HepG2 (cell line): ENCODE data around the gene DLEC1. TPM values are rescaled to one million over a fixed set of nuclear protein-coding genes. Genes with fewer than 3 reads are reported as not detected.

Experiments
- AGO1 ChIP-seq: fragments of 200-400 bp; formaldehyde crosslinking; IDR thresholded peaks from 2 replicates; pipeline ENCODE4 v1.6.1; 2017; ENCODE audit warnings: mild to moderate bottlenecking, low read depth, low read length, moderate library complexity; ENCODE audit not compliant: poor library complexity, severe bottlenecking
- GATAD2A ChIP-seq: IDR thresholded peaks from 2 replicates; pipeline ENCODE4 v1.6.1; 2016
- THAP9 ChIP-seq: sonication (generic); formaldehyde crosslinking; IDR thresholded peaks from 2 replicates; pipeline ENCODE4; 2020; ENCODE audit warnings: missing genetic modification reagents, mild to moderate bottlenecking, borderline replicate concordance
- ZBTB7A ChIP-seq: sonication (generic); formaldehyde crosslinking; IDR thresholded peaks from 2 replicates; pipeline ENCODE4 v1.8.0; 2022; ENCODE audit warnings: mild to moderate bottlenecking, missing genetic modification reagents
- ZFP36 ChIP-seq: fragments of 150-350 bp; IDR thresholded peaks from 2 replicates; pipeline ENCODE4 v1.6.1; 2018; ENCODE audit warnings: borderline replicate concordance, low read length, low read depth; ENCODE audit not compliant: partially characterized antibody
- ZNF382 ChIP-seq: sonication (generic); formaldehyde crosslinking; IDR thresholded peaks from 2 replicates; pipeline ENCODE4 v1.5.0; 2020; ENCODE audit warnings: missing genetic modification reagents, mild to moderate bottlenecking, borderline replicate concordance
- polyA plus RNA-seq, 8 experiments: library from polyadenylated mRNA; depleted of rRNA in 3 of 8; stranded (reverse) in 7 of 8; unstranded in 1 of 8; fragments of >200 nt; fragmentation: Illumina TruSeq in 4 of 8; extraction: Trizol in 4 of 8; gene quantifications; 2 replicates each; pipeline versions ENCODE4 v1.2.1 to v1.2.3, GENCODE V29; 2011 to 2016; ENCODE audit warnings: low read depth in 4 of 8, missing spikeins in 1 of 8, mixed read lengths in 1 of 8; ENCODE audit not compliant: insufficient read depth in 1 of 8
- total RNA-seq, 5 experiments: library from RNA; depleted of rRNA; stranded (reverse); fragments of >200 nt; fragmentation: Illumina TruSeq; extraction: Trizol; gene quantifications; 2 replicates each; pipeline ENCODE4 v1.2.3, GENCODE V29; 2016; ENCODE audit warnings: low read depth in 1 of 5
- TF ChIP-seq, protein P1 (sequence below), 2 experiments: IDR thresholded peaks; 2 replicates each; pipeline ENCODE4 v1.6.1; 2011 to 2012; ENCODE audit warnings: low read length in 2 of 2, borderline replicate concordance in 1 of 2, low read depth in 1 of 2, mild to moderate bottlenecking in 1 of 2, moderate library complexity in 1 of 2
- TF ChIP-seq, protein P2 (sequence below): sonication (generic); formaldehyde crosslinking; IDR thresholded peaks from 2 replicates; pipeline ENCODE4 v1.8.0; 2022; ENCODE audit warnings: mild to moderate bottlenecking, missing genetic modification reagents, moderate library complexity
- TF ChIP-seq, protein P3 (sequence below): IDR thresholded peaks from 2 replicates; pipeline ENCODE4 v1.6.1; 2016; ENCODE audit warnings: low read depth, borderline replicate concordance
- TF ChIP-seq, protein P4 (sequence below), 2 experiments: fragments of 450-650 bp in 1 of 2; sonication (generic) in 1 of 2; formaldehyde crosslinking in 1 of 2; IDR thresholded peaks; 2 replicates each; pipeline versions ENCODE4 v1.6.1 to v1.8.0; 2016 to 2022; ENCODE audit warnings: antibody characterized with exemption in 1 of 2, mild to moderate bottlenecking in 1 of 2, missing genetic modification reagents in 1 of 2

The DLEC1 gene
- total and polyA plus RNA-seq, 2 of the 13 experiments (the other 11 are each of a cell fraction or from before 2014, with no cell fraction given): 0.09 TPM; not detected in 1

GRCh38 chr3:38165722-38166387 is 126.8 kb downstream of the DLEC1 start (continued):
- TF ChIP-seq ZNF382: no peak
- no peak for TF ChIP-seq THAP9
- TF ChIP-seq AGO1: no peak
- TF ChIP-seq ZFP36: no peak
- TF ChIP-seq, protein P1, sequence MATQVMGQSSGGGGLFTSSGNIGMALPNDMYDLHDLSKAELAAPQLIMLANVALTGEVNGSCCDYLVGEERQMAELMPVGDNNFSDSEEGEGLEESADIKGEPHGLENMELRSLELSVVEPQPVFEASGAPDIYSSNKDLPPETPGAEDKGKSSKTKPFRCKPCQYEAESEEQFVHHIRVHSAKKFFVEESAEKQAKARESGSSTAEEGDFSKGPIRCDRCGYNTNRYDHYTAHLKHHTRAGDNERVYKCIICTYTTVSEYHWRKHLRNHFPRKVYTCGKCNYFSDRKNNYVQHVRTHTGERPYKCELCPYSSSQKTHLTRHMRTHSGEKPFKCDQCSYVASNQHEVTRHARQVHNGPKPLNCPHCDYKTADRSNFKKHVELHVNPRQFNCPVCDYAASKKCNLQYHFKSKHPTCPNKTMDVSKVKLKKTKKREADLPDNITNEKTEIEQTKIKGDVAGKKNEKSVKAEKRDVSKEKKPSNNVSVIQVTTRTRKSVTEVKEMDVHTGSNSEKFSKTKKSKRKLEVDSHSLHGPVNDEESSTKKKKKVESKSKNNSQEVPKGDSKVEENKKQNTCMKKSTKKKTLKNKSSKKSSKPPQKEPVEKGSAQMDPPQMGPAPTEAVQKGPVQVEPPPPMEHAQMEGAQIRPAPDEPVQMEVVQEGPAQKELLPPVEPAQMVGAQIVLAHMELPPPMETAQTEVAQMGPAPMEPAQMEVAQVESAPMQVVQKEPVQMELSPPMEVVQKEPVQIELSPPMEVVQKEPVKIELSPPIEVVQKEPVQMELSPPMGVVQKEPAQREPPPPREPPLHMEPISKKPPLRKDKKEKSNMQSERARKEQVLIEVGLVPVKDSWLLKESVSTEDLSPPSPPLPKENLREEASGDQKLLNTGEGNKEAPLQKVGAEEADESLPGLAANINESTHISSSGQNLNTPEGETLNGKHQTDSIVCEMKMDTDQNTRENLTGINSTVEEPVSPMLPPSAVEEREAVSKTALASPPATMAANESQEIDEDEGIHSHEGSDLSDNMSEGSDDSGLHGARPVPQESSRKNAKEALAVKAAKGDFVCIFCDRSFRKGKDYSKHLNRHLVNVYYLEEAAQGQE (IDR thresholded peaks at IDR 0.05; ENCODE audit: borderline replicate concordance in 1 of 2, low read depth in 1 of 2, low read length in 2 of 2): no peak
- TF ChIP-seq ZBTB7A (CRISPR knock-in tag): no peak
- no peak for TF ChIP-seq GATAD2A (CRISPR knock-in tag)
- TF ChIP-seq, protein P2, sequence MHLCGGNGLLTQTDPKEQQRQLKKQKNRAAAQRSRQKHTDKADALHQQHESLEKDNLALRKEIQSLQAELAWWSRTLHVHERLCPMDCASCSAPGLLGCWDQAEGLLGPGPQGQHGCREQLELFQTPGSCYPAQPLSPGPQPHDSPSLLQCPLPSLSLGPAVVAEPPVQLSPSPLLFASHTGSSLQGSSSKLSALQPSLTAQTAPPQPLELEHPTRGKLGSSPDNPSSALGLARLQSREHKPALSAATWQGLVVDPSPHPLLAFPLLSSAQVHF: 0 out of 2 replicates have a peak, but pooled peaks have one; percentile 67
- TF ChIP-seq, protein P3, sequence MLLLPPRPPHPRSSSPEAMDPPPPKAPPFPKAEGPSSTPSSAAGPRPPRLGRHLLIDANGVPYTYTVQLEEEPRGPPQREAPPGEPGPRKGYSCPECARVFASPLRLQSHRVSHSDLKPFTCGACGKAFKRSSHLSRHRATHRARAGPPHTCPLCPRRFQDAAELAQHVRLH (CRISPR knock-in tag): no peak
- TF ChIP-seq, protein P4, sequence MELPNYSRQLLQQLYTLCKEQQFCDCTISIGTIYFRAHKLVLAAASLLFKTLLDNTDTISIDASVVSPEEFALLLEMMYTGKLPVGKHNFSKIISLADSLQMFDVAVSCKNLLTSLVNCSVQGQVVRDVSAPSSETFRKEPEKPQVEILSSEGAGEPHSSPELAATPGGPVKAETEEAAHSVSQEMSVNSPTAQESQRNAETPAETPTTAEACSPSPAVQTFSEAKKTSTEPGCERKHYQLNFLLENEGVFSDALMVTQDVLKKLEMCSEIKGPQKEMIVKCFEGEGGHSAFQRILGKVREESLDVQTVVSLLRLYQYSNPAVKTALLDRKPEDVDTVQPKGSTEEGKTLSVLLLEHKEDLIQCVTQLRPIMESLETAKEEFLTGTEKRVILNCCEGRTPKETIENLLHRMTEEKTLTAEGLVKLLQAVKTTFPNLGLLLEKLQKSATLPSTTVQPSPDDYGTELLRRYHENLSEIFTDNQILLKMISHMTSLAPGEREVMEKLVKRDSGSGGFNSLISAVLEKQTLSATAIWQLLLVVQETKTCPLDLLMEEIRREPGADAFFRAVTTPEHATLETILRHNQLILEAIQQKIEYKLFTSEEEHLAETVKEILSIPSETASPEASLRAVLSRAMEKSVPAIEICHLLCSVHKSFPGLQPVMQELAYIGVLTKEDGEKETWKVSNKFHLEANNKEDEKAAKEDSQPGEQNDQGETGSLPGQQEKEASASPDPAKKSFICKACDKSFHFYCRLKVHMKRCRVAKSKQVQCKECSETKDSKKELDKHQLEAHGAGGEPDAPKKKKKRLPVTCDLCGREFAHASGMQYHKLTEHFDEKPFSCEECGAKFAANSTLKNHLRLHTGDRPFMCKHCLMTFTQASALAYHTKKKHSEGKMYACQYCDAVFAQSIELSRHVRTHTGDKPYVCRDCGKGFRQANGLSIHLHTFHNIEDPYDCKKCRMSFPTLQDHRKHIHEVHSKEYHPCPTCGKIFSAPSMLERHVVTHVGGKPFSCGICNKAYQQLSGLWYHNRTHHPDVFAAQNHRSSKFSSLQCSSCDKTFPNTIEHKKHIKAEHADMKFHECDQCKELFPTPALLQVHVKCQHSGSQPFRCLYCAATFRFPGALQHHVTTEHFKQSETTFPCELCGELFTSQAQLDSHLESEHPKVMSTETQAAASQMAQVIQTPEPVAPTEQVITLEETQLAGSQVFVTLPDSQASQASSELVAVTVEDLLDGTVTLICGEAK (IDR thresholded peaks at IDR 0.05): no peak
- TF ChIP-seq, protein P4 (CRISPR knock-in tag; IDR thresholded peaks at IDR 0.05): no peak
